NB4 (cell line): Measurements from ENCODE around the gene ATP5ME.

ENCODE experiments used
- POLR2A ChIP-seq: IDR thresholded peaks from 2 replicates; pipeline ENCODE4 v1.6.1; 2011; ENCODE audit warnings: mild to moderate bottlenecking; ENCODE audit not compliant: insufficient read length; ENCODE audit errors: extremely low read depth
- TF ChIP-seq, protein P1 (sequence below): IDR thresholded peaks from one replicate; pipeline ENCODE4 v1.5.1; 2012; ENCODE audit warnings: low read depth, low read length

- TF ChIP-seq, protein P1, sequence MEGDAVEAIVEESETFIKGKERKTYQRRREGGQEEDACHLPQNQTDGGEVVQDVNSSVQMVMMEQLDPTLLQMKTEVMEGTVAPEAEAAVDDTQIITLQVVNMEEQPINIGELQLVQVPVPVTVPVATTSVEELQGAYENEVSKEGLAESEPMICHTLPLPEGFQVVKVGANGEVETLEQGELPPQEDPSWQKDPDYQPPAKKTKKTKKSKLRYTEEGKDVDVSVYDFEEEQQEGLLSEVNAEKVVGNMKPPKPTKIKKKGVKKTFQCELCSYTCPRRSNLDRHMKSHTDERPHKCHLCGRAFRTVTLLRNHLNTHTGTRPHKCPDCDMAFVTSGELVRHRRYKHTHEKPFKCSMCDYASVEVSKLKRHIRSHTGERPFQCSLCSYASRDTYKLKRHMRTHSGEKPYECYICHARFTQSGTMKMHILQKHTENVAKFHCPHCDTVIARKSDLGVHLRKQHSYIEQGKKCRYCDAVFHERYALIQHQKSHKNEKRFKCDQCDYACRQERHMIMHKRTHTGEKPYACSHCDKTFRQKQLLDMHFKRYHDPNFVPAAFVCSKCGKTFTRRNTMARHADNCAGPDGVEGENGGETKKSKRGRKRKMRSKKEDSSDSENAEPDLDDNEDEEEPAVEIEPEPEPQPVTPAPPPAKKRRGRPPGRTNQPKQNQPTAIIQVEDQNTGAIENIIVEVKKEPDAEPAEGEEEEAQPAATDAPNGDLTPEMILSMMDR, result no peak
- TF ChIP-seq POLR2A, result no peak
Measured at GRCh38 chr4:680928-681645, 7.0 kb upstream of the ATP5ME start.
